ENCODE results near the gene GPR107.
A peak's percentile ranks its signal among the peaks of the same experiment; 100 is the strongest.

The GPR107 gene

DNA sequence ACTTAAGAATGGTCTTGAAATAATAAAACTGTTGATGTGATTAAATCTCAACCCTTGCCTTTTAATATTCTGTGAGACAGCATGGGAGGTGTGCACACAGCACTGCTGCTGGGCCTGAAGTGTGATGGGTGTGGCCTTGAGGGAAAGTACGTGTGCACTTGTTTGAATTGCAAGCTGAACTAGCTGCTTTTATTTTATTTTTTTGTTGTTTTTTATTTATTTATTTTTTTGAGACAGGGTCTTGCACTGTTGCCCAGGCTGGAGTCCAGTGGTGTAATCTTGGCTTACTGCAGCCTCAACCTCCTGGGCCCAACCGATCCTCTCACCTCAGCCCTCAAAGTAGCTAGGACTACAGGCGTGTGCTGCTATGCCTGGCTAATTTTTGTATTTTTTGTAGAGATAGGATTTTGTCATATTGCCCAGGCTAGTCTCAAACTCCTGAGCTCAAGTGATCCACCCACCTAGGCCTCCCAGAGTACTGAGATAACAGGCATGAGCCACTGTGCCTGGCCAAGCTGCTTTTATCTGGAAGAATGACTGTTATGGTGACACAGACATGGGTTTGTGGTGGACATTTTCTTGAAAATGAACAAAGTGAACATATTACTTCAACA, 58.9 kb downstream of the GPR107 start:
- no peak for DNase-seq

DNA sequence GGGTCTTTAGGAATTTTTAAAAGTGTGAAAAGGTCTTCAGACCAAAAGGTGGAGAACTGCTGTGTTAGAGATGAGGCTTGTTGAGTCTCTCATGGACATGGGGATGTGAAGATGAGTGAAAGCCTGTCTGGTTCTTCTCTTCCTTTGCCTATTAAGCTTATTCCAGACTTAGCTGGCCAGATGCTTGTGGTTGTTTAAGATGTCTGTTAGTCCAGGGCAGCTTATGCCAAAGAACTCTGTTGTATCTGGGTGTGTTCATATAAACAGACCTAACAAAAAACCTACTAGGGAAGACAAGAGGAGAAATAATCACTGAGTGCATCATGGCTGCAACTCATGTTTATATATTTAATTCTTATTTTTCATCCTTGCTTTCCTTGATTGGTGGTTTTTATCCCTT, 61.0 kb downstream of the GPR107 start:
- DNase-seq, result no peak

DNA sequence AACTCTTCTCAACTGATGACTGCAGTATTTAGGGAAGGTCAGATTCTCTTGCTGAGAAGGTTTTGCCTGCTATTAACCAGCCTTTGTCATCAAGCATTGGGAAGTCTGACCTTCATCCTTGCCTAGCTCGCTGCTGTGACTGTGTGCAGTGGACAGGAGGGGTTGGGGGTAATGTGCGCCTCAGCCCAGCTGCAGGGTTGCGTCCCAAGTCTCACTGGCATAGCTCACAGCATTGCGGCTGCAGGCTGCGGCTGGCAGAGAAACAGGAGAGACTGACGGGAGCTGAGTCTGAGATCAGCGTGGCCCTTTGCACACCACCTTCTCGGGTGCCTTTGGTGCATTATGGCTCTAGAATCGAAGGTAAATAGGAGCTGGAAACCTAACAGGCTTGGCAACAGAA, 62.6 kb downstream of the GPR107 start:
- DNase-seq, result no peak

DNA sequence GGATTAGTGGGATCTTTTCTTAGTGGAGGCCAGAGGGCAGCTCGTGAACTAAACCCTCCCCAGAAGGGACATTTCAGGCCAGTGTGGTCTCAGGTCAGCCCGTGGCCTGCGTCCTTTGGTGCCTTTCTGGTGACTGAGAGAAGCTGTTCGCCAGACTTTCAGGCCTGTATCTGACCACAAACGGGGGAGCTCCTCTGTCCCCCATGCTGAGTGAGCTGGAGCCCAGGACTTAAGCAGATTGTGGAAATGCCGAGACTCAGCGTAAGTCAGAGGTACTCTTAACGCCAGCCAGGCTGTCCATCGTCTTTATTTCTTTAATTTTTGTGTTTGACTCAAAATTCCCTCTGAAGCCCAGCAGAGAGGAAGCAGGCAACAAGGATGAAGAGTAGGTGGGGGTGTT, 63.7 kb downstream of the GPR107 start:
- DNase-seq, result no peak

DNA sequence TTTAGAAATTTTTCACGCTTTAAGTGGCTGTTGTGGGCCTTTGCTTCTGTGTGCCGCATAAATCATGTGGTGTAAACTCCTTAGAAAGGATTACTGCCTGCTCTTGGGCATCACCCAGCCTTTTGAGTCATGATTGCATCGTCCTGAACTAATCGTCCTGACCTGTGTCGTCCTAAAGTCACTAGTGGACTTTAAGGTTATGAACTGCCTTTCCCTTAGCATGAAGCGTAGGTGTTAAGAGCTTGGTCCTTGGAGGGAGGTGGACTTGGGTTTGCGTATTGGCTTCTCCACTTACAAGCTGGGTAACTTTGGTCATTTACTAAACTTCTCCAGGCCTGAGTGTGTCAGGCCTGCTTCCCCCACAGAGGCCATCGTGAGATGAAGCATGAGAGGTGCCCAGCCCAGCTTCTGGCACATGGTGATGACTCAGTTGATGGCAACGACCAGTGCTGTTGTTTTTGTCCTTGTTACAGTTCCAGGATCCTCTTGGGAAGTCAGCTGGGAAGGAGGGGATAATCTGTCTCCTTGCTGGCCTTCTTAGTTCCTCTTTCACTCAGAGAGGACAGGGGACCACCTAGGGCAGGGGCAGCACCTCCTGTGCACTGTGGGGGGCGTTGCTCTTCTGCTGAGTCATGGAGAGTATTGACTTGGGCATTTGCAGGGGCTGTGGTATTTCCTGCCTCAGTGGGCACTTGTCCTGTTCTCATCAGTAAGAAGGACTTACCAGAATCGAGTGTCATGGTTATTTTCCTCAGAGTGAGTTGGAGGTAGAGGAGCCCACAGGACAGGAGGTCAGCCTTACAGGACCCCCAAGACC, 64.3 kb downstream of the GPR107 start:
- DNase-seq, result no peak

DNA sequence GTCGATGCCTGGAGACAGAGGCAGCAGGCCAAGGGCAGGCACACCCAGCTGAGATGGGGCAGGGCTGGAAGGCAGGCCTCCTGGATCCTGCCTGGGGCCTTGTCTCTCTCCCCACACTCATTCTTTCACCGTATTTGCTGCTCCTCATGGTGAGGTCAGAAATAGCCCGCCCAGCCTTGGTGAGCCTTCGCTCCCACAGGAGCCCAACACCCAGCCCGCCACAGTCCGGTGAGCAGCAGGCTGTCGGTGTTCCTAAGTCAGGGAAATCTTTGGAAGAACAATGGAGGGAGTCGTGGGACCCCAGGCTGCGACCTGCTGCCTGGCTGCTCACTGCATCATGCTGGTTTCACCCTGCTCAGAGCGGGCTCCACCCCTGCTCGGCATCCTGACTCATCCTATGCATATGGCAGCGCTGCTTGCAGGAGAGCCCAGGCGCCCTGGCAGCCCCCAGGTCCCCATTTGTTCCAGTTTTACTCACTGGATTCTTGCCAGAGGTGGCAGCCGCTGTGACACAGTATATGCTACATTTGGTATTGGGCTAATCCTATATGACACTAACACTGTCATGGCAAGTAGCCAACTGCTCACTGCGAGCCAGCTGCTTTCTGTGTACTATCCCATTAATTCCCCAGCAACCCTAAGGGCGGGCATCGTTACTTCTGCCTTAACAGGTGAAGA, 65.3 kb downstream of the GPR107 start:
- DNase-seq, result no peak

DNA sequence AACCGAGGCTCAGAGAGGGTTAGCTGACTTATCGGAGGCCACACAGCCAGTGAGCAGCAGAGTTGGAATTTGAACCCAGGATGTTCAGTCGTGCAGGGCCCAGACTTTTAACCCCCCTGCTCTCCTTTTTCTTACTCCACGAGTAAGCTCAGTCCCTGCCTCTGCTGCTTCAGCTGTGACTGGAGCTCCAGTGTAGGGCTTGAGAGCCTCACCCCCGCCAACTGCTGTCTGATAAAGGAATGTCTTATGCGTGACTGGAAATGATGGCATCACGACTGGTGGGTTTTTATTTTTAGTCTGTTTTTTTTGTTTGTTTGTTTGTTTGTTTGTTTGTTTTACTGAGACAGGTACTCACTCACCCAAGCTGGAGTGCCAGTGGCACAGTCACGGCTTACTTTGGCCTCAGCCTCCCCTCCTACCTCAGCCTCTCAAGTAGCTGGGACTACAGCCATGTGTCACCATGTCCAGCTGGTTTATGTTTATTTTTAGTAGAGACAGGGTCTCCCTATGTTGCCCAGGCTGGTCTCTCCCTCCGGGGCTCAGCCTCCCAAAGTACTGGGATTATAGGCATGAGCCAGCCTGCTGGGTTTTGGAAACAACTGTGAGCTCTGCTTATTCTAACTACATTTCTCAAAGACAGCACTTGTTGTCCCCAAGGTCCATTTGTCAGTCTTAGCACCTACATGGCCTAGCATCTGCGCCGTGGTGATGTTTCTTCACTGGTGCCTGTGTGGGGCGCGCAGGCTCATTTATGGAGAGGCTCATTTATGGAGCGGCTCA, 66.0 kb downstream of the GPR107 start:
- no peak for DNase-seq

DNA sequence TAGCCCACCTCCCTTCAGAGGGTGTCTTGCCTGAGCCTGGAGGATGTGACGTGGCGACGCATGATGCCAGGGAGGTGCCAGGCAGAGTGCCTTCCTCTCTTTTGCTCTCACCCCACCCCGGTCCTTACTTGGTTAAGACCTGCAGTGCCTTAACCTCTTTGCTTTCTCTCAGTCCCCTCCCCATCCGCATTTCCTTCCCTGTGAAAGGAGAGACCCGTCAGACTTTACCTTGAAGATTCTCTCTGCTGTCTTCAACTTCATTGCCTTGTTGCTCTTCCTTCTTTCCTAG, 66.5 kb downstream of the GPR107 start:
- no peak for DNase-seq

DNA sequence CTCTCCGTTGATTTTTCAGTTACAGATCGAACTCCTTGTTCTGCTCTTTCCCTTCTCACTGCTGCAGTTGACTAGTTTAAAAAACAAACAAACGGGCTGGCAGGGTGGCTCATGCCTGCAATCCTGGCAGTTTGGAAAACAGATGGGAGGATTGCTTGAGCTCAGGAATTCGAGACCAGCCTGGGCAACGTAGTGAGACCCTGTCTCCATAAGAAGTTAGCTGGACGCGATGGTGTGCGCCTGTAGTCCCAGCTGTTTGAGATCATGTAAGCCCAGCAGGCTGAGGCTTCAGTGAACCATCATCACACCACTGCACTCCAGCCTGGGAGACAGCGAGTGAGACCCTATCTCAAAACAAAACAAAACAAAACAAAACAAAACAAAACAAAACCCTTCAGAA, 67.1 kb downstream of the GPR107 start:
- no peak for DNase-seq

DNA sequence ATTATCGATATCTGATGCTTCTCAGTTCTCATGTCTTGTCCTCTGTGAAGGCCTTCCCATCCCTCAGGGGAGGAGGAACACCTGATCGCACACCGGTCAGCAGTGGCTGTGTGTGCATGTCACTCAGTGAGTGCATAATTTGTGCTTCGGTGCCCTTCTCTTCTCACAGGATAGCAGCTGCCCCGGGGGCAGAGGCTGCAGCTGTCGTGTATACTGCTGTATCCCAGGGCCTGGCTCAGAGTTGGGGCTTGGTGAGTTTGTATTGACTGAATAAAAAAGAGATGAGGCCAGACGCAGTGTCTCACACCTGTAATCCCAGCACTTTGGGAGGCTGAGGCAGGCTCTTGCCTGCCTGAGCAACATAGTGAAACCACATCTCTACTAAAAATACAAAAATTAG, 68.8 kb downstream of the GPR107 start:
- DNase-seq, result no peak

DNA sequence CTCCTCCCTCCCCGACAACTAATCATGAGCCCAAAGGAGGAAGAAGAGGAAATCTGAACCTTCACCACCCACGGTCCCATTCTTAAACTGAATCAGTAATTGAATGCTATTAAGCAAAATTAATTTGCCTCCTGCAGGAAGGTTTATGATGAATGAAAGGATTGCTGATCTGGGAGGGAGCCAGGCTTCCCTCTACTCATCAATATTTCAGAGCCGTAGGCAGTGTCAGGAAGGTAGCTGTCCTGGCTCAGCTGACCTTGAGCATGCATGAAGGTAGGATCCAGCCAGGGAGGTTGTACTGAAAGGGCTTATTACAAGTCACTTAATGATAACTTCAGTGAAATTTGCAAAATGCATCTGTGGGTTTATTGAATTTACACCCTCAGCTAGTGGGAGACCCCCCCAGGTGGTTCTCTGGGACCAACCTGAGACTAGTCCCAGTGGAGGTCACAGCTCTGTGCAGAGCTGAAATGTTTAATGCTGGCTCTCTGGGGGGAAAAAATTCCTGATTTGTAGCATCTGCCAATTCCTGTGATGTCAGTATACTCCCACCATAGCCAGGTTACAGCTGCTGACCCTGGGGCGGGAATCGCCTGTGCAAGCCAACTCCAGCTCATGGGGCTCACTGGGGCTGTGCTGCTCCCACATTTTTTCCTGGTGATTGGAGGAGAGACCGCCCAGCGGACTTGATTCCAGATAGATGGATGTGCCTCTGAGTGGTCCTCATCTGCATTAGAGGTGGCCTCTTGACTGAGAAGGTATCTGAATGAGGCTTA, 70.6 kb downstream of the GPR107 start:
- no peak for DNase-seq

DNA sequence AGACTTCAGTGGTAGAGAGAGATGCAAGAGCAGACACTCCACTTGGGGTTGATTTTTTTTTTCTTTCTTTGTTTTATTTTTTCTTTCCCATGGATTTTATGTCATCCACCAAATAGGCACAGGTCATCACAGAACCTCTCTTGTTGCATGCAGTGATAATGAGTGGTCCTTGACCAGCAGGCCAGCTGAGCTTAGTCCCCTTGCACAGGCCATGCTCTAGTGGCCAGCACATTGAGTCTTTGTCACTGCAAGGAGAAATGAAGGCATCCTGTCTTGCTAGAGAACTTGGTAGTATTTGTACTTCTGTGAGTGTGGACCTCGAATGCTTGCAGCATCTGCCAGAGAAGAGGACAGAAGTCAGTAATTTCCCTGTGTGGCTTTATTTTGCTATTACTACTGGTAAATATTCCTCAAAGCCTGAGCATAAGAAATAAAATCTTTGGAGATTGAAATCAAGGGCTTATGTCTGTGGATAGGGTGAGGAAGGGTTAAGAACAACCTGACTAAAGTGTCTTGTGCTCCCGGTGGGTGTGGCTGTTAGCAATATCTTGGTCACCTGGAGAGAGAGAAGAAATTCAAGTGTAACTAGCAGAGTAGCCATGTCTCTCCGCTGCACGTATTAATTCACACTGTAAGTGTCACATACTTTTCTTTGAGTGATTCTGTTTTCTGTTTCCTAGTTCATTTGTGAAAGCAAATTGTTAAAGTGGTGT, 73.2 kb downstream of the GPR107 start:
- no peak for DNase-seq

DNA sequence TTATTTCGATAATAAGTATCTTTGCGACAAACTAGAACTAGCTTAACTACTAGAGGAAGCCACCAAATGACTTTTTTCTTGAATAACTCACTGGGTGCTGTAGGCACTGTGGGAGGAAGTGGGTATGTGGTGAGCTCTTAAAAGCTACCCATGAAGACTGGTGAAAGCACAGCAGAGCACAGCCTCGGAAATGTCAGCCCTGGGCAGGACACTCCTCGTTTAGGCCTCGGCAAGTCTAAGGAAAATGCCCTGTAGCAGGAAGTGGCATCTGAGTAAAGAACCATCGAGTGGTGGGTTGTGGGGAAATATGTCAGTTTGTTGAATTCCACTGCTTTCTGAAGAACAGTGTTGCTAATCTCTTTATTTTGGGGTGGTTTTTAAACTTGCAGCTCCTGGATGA, 74.5 kb downstream of the GPR107 start:
- peak; percentile 84 for DNase-seq

DNA sequence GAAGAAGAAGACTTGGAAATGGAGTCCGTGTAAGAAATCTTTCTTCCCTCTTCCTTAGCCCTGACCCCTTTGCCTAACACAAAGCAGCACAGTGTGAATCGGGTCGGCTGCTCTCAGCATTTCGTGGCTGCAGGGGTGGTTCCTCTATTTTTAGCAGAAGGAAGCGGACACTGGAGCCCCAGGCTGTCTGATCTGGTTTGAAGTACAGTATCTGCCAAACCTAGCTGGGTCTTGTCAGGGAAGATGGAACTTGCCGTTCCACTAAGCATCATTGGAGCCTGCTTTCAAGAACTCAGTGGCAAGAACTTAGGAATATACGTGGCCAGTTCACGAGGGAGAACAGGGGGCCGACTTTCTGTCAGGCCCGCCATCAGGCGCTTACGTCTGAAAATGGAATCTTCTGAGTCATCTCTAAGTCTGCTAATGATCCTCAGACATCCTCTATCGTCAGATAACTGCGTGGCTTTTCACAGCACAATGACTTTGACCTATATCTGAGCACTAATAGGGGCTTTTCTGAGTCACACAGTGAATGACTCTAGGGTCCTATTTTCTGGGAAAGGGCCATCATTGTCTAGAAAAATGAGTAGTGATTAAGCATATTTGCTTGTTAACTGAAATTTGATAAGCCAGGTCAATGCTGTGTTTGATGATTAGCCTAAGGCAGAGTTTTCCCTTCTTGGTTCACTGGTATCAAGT, 75.2 kb downstream of the GPR107 start:
- peak; percentile 62 for DNase-seq

DNA sequence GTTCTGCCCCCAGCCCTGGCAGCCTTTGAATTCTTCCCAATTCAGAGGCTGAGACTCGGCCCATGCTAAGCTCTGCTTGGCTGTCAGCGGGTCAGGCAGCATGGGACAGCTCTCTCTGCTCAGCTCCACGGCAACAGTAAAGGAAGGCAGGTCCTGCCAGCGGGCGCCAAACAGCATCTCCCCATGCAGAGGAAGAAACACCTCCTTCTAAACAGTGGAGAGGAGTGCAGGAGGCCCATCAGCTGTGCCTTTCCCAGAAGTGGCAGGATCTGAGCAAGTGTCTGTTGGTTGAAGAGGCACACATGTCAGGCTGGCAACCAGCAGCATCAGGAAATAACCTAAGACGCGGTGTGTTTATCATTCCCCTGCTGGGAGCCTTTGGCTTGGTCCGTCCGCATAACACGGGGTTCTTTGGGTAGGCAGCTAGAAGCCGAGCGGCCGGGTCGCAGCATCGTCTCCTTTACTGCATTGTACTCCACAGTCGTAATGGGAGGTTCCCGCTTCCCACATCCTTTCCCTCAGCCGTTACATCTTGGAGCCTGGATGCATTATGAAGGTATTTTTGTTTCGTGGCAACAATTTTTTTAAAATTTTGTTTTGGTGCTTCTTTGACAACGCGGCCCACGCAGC, 75.8 kb downstream of the GPR107 start:
- DNase-seq, result peak; percentile 30

DNA sequence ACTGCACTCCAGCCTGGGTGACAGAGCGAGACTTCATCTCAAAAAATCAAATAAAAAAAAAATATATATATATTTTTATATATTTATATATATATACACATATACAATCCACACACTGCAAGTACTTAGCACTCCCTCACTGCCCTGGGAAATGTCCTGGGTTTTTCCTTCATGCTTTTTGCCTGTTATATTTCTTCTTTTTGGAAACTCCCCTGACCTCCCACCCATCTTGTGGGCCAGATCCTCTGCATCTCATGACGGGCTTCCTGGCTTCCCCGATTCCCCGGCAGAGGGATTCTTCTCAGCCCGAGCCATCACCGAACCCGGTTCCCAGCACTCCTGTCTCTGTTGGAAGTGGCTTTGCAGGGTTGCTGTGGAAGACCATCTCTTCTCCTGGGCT, 79.0 kb downstream of the GPR107 start:
- DNase-seq, result no peak

DNA sequence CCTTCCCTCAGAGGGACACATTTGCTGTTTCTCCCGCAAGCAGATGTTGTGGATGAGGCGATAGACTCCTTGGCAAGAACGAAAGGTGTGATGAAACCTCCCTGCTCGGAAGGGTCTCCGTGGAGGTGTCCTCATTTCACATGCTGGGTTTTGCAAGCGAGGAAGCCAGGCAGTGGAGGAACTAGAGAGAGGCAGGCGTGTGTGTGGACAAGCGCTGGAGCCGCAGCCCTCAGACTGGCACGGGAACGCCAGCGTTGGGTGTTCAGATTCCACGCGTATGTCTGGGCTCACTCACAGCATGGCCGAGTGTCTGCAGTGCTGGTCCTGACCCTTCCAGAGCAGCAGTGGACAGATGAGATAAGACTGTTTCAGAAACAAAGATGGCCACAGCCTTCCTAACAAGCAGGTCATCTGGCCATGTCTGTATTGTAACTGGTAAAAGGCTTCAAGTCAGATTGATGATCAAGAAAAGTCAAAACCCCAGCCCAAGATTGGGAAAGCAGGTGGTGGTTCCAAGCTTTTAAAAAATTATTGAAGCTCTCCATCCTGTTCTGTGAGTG, 83.5 kb downstream of the GPR107 start:
- DNase-seq, result no peak

DNA sequence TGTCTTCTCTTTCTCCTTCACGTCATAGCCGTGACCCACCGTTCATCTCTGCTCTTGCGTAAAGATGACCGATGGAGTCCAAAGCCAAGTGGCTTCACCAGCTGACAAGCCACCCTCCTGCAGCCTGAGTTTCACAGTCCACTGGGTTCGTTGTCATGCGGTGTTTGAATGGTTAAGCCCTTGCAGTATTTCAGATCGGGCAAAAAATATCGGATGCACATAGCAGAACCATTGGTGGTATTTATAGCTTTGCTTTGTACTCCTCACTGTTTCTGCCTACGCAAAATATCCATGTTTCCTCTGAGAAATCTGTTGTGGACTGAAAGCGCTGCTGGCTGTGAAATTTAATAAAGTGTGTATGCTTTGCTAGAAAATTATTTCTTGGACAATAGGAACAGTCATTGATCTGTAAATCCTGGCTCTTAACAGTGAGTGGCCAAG, 84.0 kb downstream of the GPR107 start:
- DNase-seq, result no peak

DNA sequence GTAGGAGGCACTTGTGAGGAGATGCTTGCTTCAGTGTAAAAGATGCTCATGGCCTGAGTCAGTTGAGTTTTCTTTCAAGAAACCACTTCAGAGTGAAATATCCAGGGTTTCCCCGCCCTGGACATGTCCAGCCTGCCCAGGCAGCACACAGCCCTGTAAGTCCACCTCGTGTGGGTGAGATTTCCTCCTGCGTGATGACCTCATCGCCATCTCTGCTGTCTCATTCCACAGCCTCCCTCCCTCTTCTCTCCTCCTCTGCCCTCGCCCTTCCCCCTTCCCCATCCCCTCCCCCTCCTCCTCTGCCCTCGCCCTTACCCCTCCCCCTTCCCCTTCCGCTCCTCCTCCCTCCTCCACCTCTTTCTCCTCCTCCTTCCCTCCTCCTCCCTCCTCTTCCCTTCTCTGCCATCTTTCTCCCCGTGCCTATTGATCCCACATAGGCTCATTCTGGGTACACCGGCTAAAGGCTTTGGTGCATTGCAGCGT, 84.5 kb downstream of the GPR107 start:
- DNase-seq, result peak; percentile 30

DNA sequence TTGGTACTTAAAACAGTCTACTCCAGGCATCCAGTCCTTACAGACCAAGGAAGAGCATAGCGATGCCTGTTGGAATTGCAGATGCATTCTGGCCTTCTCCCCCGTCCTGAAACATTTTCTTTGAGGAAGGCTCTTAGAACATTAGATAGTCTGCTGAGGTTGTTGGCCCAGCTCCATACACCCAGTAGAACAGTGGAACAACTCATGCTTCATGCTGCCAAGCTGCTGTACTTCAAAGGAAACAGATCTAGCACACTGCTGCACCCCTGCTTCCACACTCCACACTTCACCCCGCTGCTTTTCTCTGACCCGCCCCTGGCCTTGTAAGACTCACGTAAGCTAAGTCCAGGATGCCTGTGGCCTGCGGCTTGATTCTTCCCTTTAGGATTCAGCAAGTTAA, 85.1 kb downstream of the GPR107 start:
- peak; percentile 55 for DNase-seq
